LNCaP clone FGC (cell line): ENCODE measurements around the gene ATP8B4.

Experiments used
- DNase-seq: peaks from one replicate; pipeline ENCODE4 v3.0.0-alpha.2; 2011; ENCODE audit warnings: low read depth
- H3K4me3 ChIP-seq: 2 replicates; pipeline ENCODE4 v1.5.1; 2011; ENCODE audit warnings: mild to moderate bottlenecking, low read depth, low read length, control low read depth
- TF ChIP-seq, protein P1 (sequence below): IDR thresholded peaks from 2 replicates; pipeline ENCODE4 v1.5.1; 2012; ENCODE audit warnings: mild to moderate bottlenecking; ENCODE audit not compliant: control insufficient read depth, insufficient read depth; ENCODE audit errors: extremely low read depth

ATP8B4 gene

GRCh38 chr15:49830391-49830790, 288.6 kb downstream of the ATP8B4 start:
- TF ChIP-seq, protein P1, sequence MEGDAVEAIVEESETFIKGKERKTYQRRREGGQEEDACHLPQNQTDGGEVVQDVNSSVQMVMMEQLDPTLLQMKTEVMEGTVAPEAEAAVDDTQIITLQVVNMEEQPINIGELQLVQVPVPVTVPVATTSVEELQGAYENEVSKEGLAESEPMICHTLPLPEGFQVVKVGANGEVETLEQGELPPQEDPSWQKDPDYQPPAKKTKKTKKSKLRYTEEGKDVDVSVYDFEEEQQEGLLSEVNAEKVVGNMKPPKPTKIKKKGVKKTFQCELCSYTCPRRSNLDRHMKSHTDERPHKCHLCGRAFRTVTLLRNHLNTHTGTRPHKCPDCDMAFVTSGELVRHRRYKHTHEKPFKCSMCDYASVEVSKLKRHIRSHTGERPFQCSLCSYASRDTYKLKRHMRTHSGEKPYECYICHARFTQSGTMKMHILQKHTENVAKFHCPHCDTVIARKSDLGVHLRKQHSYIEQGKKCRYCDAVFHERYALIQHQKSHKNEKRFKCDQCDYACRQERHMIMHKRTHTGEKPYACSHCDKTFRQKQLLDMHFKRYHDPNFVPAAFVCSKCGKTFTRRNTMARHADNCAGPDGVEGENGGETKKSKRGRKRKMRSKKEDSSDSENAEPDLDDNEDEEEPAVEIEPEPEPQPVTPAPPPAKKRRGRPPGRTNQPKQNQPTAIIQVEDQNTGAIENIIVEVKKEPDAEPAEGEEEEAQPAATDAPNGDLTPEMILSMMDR, result no peak
- no peak for DNase-seq
- no peak overlapping the region for H3K4me3 ChIP-seq

GRCh38 chr15:49827311-49827710, 291.7 kb downstream of the ATP8B4 start:
- no peak for DNase-seq
- H3K4me3 ChIP-seq, result no peak overlapping the region
- TF ChIP-seq, protein P1, result no peak

DNA sequence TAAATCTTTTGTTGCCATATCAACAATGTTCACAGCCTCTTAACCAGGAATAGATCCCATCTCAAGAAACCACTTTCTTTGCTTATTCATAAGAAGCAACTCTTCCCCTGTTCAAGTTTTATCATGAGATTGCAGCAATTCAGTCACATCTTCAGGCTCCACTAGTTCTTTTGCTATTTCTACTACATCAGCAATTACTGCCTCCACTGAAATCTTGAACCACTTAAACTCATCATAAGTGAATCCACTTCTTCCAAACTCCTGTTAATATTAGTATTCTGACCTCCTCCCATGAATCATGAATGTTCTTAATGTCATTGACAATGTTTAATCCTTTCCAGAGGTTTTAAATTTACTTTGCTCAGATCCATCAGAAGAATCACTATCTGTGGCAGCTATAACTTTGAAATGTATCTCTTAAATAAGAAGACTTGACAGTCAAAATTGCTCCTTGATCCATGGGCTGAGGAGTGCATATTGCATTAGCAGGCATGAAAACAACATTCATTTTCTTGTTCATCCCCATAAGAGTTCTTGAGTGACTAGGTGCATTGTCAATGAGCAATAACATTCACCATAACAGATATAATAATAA, 292.3 kb downstream of the ATP8B4 start:
- TF ChIP-seq, protein P1, result no peak
- DNase-seq, result no peak
- no peak overlapping the region for H3K4me3 ChIP-seq

- TF ChIP-seq, protein P1, result no peak
- no peak overlapping the region for H3K4me3 ChIP-seq
- DNase-seq, result no peak
Observed at GRCh38 chr15:49824775-49825099, 294.3 kb downstream of the ATP8B4 start.

GRCh38 chr15:49823987-49824774, 294.9 kb downstream of the ATP8B4 start:
- DNase-seq, result no peak
- TF ChIP-seq, protein P1, result no peak
- H3K4me3 ChIP-seq, result no peak overlapping the region

GRCh38 chr15:49817100-49817499, 301.9 kb downstream of the ATP8B4 start:
- no peak for DNase-seq
- no peak overlapping the region for H3K4me3 ChIP-seq
- TF ChIP-seq, protein P1, result no peak

GRCh38 chr15:49815950-49816349, 303.1 kb downstream of the ATP8B4 start:
- DNase-seq, result no peak
- TF ChIP-seq, protein P1, result no peak
- no peak overlapping the region for H3K4me3 ChIP-seq
